SU-DHL-6 (cell line): ENCODE measurements around the gene HPCAL4.

Experiments used
- H2AFZ ChIP-seq: fragments of 200-600 bp; sonication (generic); 2 replicates; pipeline ENCODE4 v1.6.1; 2014; ENCODE audit warnings: low read depth, mild to moderate bottlenecking, moderate library complexity, mixed read lengths, antibody characterized with exemption, low read length; ENCODE audit not compliant: severe bottlenecking
- H3F3A ChIP-seq: fragments of 200-600 bp; shearing (Covaris generic); 2 replicates; pipeline ENCODE4 v1.6.0; 2016; ENCODE audit warnings: antibody characterized with exemption, mild to moderate bottlenecking; ENCODE audit not compliant: insufficient read depth
- H3K27ac ChIP-seq: fragments of 200-600 bp; sonication (generic); 2 replicates; pipeline ENCODE4 v1.5.1; 2016; ENCODE audit warnings: low read depth, mild to moderate bottlenecking, low read length, moderate library complexity, mixed read lengths
- H3K27me3 ChIP-seq: fragments of 200-600 bp; sonication (generic), shearing (Covaris generic); 2 replicates; pipeline ENCODE4 v1.6.0; 2014; ENCODE audit warnings: mild to moderate bottlenecking, low read length
- H3K36me3 ChIP-seq: fragments of 200-600 bp; sonication (generic); 2 replicates; pipeline ENCODE4 v1.6.1; 2014; ENCODE audit warnings: mild to moderate bottlenecking, low read length, mixed read lengths
- H3K4me2 ChIP-seq: fragments of 300-600, 200-600 bp; shearing (Covaris generic), sonication (generic); 2 replicates; pipeline ENCODE4 v1.6.0; 2014; ENCODE audit warnings: low read length, low read depth, mild to moderate bottlenecking; ENCODE audit not compliant: poor library complexity, severe bottlenecking
- H3K4me3 ChIP-seq: fragments of 200-600 bp; sonication (generic); 2 replicates; pipeline ENCODE4 v1.5.1; 2014; ENCODE audit warnings: antibody characterized with exemption, low read length, mild to moderate bottlenecking, mixed read lengths; ENCODE audit not compliant: insufficient read depth, poor library complexity, severe bottlenecking
- H3K79me2 ChIP-seq: fragments of 200-600 bp; sonication (generic); 2 replicates; pipeline ENCODE4 v1.6.1; 2014; ENCODE audit warnings: mild to moderate bottlenecking, low read length, moderate library complexity; ENCODE audit not compliant: insufficient read depth
- H3K9ac ChIP-seq: fragments of 200-600 bp; sonication (generic); 2 replicates; pipeline ENCODE4 v1.7.0; 2014; ENCODE audit warnings: mild to moderate bottlenecking, low read length
- H3K9me2 ChIP-seq: fragments of 200-600 bp; sonication (generic); replicated peaks from 2 replicates; pipeline ENCODE4 v1.6.1; 2014; ENCODE audit warnings: low read length; ENCODE audit not compliant: insufficient read depth
- H3K9me3 ChIP-seq: fragments of 200-600 bp; sonication (generic); 2 replicates; pipeline ENCODE4 v1.6.1; 2014; ENCODE audit warnings: low read length, mixed read lengths; ENCODE audit not compliant: insufficient read depth
- H4K20me1 ChIP-seq: fragments of 200-600 bp; sonication (generic); 2 replicates; pipeline ENCODE4 v1.6.1; 2014; ENCODE audit warnings: low read depth, mild to moderate bottlenecking, antibody characterized with exemption, low read length, moderate library complexity, mixed read lengths
- EZH2phosphoT487 ChIP-seq: fragments of 200-600 bp; sonication (generic), shearing (Covaris generic); conservative IDR thresholded peaks from 2 replicates; pipeline ENCODE4 v1.6.1; 2018; ENCODE audit warnings: mild to moderate bottlenecking, antibody characterized with exemption, low read length, moderate library complexity, mixed read lengths
- TF ChIP-seq, protein P1 (sequence below): fragments of 200-600 bp; sonication (generic); IDR thresholded peaks from one replicate; pipeline ENCODE4 v1.5.1; 2017; ENCODE audit warnings: antibody characterized with exemption, mild to moderate bottlenecking, low read length, moderate library complexity; ENCODE audit not compliant: insufficient read depth, poor library complexity, severe bottlenecking

Gene HPCAL4

DNA sequence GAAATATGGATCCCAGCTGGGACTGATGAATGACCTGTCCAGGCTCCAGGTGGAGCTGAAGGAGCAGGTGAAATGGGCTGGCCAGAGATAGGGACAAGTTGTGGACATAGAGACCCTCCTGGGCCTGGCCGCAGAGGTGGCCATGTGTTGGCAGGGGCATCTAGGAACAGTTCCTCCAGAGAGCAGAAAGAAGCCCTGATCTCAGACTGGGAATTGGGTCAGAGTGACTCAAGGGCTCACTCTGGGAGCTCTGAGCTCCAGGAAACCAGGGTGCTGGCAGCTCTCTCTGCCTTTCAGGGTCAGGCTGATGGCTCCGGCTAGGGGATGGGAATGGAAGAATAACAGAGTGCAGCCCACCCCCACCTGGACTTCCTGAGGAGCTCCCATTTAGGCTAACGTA lies 22.3 kb downstream of the HPCAL4 start:
- no peaks in the 10 kb centered on the region for H3K79me2 ChIP-seq
- no peaks in the 10 kb centered on the region for H3F3A ChIP-seq
- no peak overlapping the region for H3K4me3 ChIP-seq
- no peak for TF ChIP-seq EZH2phosphoT487
- TF ChIP-seq, protein P1, sequence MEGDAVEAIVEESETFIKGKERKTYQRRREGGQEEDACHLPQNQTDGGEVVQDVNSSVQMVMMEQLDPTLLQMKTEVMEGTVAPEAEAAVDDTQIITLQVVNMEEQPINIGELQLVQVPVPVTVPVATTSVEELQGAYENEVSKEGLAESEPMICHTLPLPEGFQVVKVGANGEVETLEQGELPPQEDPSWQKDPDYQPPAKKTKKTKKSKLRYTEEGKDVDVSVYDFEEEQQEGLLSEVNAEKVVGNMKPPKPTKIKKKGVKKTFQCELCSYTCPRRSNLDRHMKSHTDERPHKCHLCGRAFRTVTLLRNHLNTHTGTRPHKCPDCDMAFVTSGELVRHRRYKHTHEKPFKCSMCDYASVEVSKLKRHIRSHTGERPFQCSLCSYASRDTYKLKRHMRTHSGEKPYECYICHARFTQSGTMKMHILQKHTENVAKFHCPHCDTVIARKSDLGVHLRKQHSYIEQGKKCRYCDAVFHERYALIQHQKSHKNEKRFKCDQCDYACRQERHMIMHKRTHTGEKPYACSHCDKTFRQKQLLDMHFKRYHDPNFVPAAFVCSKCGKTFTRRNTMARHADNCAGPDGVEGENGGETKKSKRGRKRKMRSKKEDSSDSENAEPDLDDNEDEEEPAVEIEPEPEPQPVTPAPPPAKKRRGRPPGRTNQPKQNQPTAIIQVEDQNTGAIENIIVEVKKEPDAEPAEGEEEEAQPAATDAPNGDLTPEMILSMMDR, result no peak
- H4K20me1 ChIP-seq, result no peaks in the 10 kb centered on the region
- H3K9me3 ChIP-seq, result no peaks in the 10 kb centered on the region
- no peaks in the 10 kb centered on the region for H3K27me3 ChIP-seq
- no peak overlapping the region for H2AFZ ChIP-seq
- no peaks in the 10 kb centered on the region for H3K9me2 ChIP-seq
- H3K4me2 ChIP-seq, result no peak overlapping the region
- H3K27ac ChIP-seq, result no peak overlapping the region
- no peaks in the 10 kb centered on the region for H3K36me3 ChIP-seq
- H3K9ac ChIP-seq, result no peak overlapping the region

DNA sequence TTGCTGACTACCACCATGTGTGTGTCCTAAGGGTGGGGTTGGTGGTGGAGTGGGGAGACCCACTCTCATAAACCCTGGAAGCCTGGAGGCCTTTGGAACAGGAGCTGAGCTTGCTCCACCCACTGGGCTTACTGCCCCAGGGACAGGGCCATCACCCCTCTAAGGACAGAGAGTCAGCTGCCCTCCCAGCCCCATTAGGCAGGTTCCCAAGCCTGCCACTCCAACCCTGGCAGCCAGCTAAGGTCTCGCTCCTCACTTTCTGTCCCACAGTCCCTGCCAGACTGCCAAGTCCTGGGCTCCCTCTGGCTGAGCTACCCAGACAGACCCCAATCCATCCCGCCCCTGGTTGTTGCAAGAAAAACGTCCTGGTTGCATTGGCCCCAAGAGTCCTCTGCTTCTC lies 23.1 kb downstream of the HPCAL4 start:
- no peaks in the 10 kb centered on the region for H3K9me2 ChIP-seq
- TF ChIP-seq EZH2phosphoT487, result no peak
- TF ChIP-seq, protein P1, result no peak
- no peaks in the 10 kb centered on the region for H4K20me1 ChIP-seq
- no peaks in the 10 kb centered on the region for H3K36me3 ChIP-seq
- no peak overlapping the region for H3K4me2 ChIP-seq
- H3K27ac ChIP-seq, result no peak overlapping the region
- no peak overlapping the region for H3K9ac ChIP-seq
- no peaks in the 10 kb centered on the region for H3K27me3 ChIP-seq
- no peaks in the 10 kb centered on the region for H3K9me3 ChIP-seq
- H3F3A ChIP-seq, result no peaks in the 10 kb centered on the region
- no peaks in the 10 kb centered on the region for H3K79me2 ChIP-seq
- H2AFZ ChIP-seq, result no peak overlapping the region
- H3K4me3 ChIP-seq, result no peak overlapping the region

DNA sequence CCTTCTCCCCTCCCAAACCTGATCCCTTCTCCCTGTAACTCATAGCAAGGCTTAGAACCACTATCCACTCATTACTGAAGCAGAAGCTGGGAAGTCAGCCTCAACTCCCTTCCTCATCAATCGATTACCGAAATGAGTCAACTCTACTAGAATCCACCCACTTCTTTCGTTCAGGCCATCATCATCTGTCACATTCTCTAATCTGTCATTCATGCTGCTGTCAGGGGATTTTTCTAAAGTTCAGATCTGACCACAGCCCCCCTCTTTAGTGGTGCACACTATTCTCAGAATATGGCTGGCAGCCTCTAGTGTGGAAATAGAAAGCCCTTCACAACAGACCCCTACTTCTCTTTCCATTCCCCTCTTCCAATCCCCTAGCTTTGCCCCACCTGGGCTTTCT lies 24.5 kb downstream of the HPCAL4 start:
- Histone ChIP-seq H3K9ac (no peak overlapping the region), H3K27ac (no peak overlapping the region), H3K27me3 (no peaks in the 10 kb centered on the region), H3K9me3 (no peaks in the 10 kb centered on the region), H3K4me3 (no peak overlapping the region), H3K9me2 (no peaks in the 10 kb centered on the region), H3K4me2 (no peak overlapping the region), H3F3A (no peaks in the 10 kb centered on the region), H3K36me3 (no peaks in the 10 kb centered on the region), H3K79me2 (no peaks in the 10 kb centered on the region), H2AFZ (no peak overlapping the region), H4K20me1 (no peaks in the 10 kb centered on the region)
- TF ChIP-seq, protein P1, result no peak
- no peak for TF ChIP-seq EZH2phosphoT487
